Tibial nerve (tissue), 3 donors: Measurements from ENCODE around the gene MTHFD1.

Experiments
- CTCF ChIP-seq, 5 experiments: fragments of 200-600 bp in 3 of 5; fragments of 450-650 bp in 2 of 5; sonication (generic) in 3 of 5; IDR thresholded peaks; one replicate each; pipeline ENCODE4 v1.5.1; 2016 to 2019; ENCODE audit warnings: antibody characterized with exemption in 5 of 5, mild to moderate bottlenecking in 3 of 5, moderate library complexity in 2 of 5
- POLR2A ChIP-seq, 2 donors: fragments of 450-650 bp; IDR thresholded peaks; one replicate each; pipeline ENCODE4 v1.6.1; 2017; ENCODE audit warnings: antibody characterized with exemption in 2 of 2, mild to moderate bottlenecking in 2 of 2, moderate library complexity in 2 of 2

- no peak for TF ChIP-seq CTCF (IDR thresholded peaks at IDR 0.05)
- no peak for TF ChIP-seq POLR2A (IDR thresholded peaks at IDR 0.05)
These were observed 71.4 kb downstream of the MTHFD1 start for GRCh38 chr14:64459405-64460136.
